Liver (tissue), 9 donors: ENCODE data around the gene DNAJC5. TPM values are rescaled to one million over a fixed set of nuclear protein-coding genes. Genes with fewer than 3 reads are reported as not detected.

Experiments used
- DNase-seq: peaks from one replicate; pipeline ENCODE4 v3.0.0-alpha.2; 2017; ENCODE audit warnings: low spot score
- H3K27ac ChIP-seq, 2 donors: one replicate each; pipeline ENCODE4 v1.7.0; 2013; ENCODE audit warnings: inconsistent platforms in 2 of 2, low read length in 2 of 2, control low read depth in 1 of 2, low read depth in 1 of 2, mild to moderate bottlenecking in 1 of 2
- H3K27me3 ChIP-seq, 4 donors: one replicate each; pipeline versions ENCODE4 v1.6.1 to v1.7.0; 2013; ENCODE audit warnings: low read length in 3 of 4, inconsistent platforms in 1 of 4, mild to moderate bottlenecking in 1 of 4, moderate library complexity in 1 of 4; ENCODE audit not compliant: control insufficient read depth in 4 of 4, insufficient read depth in 4 of 4
- H3K36me3 ChIP-seq, 4 donors: one replicate each; pipeline versions ENCODE4 v1.6.1 to v1.7.0; 2013; ENCODE audit warnings: low read length in 3 of 4, mild to moderate bottlenecking in 3 of 4, low read depth in 1 of 4, moderate library complexity in 1 of 4; ENCODE audit not compliant: control insufficient read depth in 4 of 4, insufficient read depth in 3 of 4
- H3K4me1 ChIP-seq, 4 donors: one replicate each; pipeline versions ENCODE4 v1.6.1 to v1.7.0; 2013; ENCODE audit warnings: low read length in 3 of 4, mild to moderate bottlenecking in 3 of 4, moderate library complexity in 1 of 4; ENCODE audit not compliant: control insufficient read depth in 4 of 4, insufficient read depth in 4 of 4
- H3K4me3 ChIP-seq, 3 donors: one replicate each; pipeline versions ENCODE4 v1.6.1 to v1.7.0; 2013; ENCODE audit warnings: low read length in 3 of 3, control low read depth in 1 of 3, low read depth in 1 of 3, mild to moderate bottlenecking in 1 of 3
- H3K9ac ChIP-seq, 2 donors: one replicate each; pipeline ENCODE4 v1.7.0; 2013; ENCODE audit warnings: low read length in 2 of 2, mild to moderate bottlenecking in 2 of 2, moderate library complexity in 2 of 2, control low read depth in 1 of 2, low read depth in 1 of 2
- H3K9me3 ChIP-seq, 4 donors: one replicate each; pipeline versions ENCODE4 v1.6.1 to v1.7.0; 2013; ENCODE audit warnings: low read length in 3 of 4; ENCODE audit not compliant: control insufficient read depth in 4 of 4
- ATF3 ChIP-seq: IDR thresholded peaks from 2 replicates; pipeline ENCODE4 v1.6.1; 2016; ENCODE audit warnings: antibody characterized with exemption
- CTCF ChIP-seq: fragments of 150-350 bp; IDR thresholded peaks from 2 replicates; pipeline ENCODE4 v1.5.1; 2017; ENCODE audit warnings: improper control_type of control experiment, low read depth, low read length; ENCODE audit not compliant: missing input control
- FOXA1 ChIP-seq: IDR thresholded peaks from 2 replicates; pipeline ENCODE4 v1.6.1; 2016; ENCODE audit warnings: antibody characterized with exemption
- FOXA2 ChIP-seq: IDR thresholded peaks from 2 replicates; pipeline ENCODE4 v1.6.1; 2016; ENCODE audit warnings: antibody characterized with exemption
- GABPA ChIP-seq, 2 donors: IDR thresholded peaks in 1 of 2; conservative IDR thresholded peaks in 1 of 2; 2 replicates each; pipeline ENCODE4 v1.6.1; 2016; ENCODE audit warnings: antibody characterized with exemption in 2 of 2, mild to moderate bottlenecking in 1 of 2, moderate library complexity in 1 of 2
- HNF4A ChIP-seq, 2 donors: conservative IDR thresholded peaks; 2 replicates each; pipeline ENCODE4 v1.6.1; 2016; ENCODE audit warnings: antibody characterized with exemption in 2 of 2, mild to moderate bottlenecking in 2 of 2
- JUND ChIP-seq, 2 donors: IDR thresholded peaks; 2 replicates each; pipeline ENCODE4 v1.6.1; 2016; ENCODE audit warnings: antibody characterized with exemption in 2 of 2
- MAX ChIP-seq: IDR thresholded peaks from 2 replicates; pipeline ENCODE4 v1.6.1; 2016; ENCODE audit warnings: antibody characterized with exemption
- NR2F2 ChIP-seq: IDR thresholded peaks from 2 replicates; pipeline ENCODE4 v1.6.1; 2016; ENCODE audit warnings: antibody characterized with exemption
- RAD21 ChIP-seq, 2 donors: IDR thresholded peaks; 2 replicates each; pipeline ENCODE4 v1.6.1; 2016; ENCODE audit warnings: antibody characterized with exemption in 2 of 2, mild to moderate bottlenecking in 2 of 2
- REST ChIP-seq: IDR thresholded peaks from 2 replicates; pipeline ENCODE4 v1.6.1; 2016; ENCODE audit warnings: antibody characterized with exemption, mild to moderate bottlenecking
- SP1 ChIP-seq: IDR thresholded peaks from 2 replicates; pipeline ENCODE4 v1.6.1; 2018; ENCODE audit warnings: antibody characterized with exemption, mild to moderate bottlenecking
- TAF1 ChIP-seq: conservative IDR thresholded peaks from 2 replicates; pipeline ENCODE4 v1.6.1; 2016; ENCODE audit warnings: antibody characterized with exemption, mild to moderate bottlenecking
- YY1 ChIP-seq: IDR thresholded peaks from 2 replicates; pipeline ENCODE4 v1.6.1; 2016; ENCODE audit warnings: antibody characterized with exemption, mild to moderate bottlenecking
- WGBS: extraction: QIAGEN DNeasy Blood & Tissue Kit; methylation state at CpG from one replicate; pipeline ENCODE4 v1.1.7; 2013; 5-methylcytosine and 5-hydroxymethylcytosine counted together
- polyA plus RNA-seq, 2 donors: library from polyadenylated mRNA; stranded (reverse) in 1 of 2; unstranded in 1 of 2; fragments of 200-250 nt in 1 of 2; fragments of >200 nt in 1 of 2; fragmentation: Nextera tagmentation in 1 of 2; extraction: Ambion mirVana in 1 of 2; gene quantifications; one replicate each; pipeline versions ENCODE4 v1.2.1 to v1.2.3, GENCODE V29; 2013 to 2015
- total RNA-seq, 2 donors: library from RNA; depleted of rRNA; stranded (reverse); fragments of >200 nt; gene quantifications; one replicate each; pipeline ENCODE4 v1.2.3, GENCODE V29; 2014
- donor health status: healthy.
- donor health status: healthy.
- donor health status: healthy.
- donor health status: healthy.
- donor health status: healthy.

The DNAJC5 gene
- total and polyA plus RNA-seq, 4 donors = 8.2 to 28.6 (median 18.7) TPM

- no peak for TF ChIP-seq REST
- TF ChIP-seq ATF3 = no peak
- TF ChIP-seq YY1 = no peak
- no peak for TF ChIP-seq TAF1
- no peak for TF ChIP-seq FOXA1
Observed at GRCh38 chr20:63947638-63948456, 52.9 kb downstream of the DNAJC5 start (continued).

GRCh38 chr20:63950701-63951397 is 55.9 kb downstream of the DNAJC5 start:
- no peak overlapping the region for H3K4me3 ChIP-seq
- peaks cover 0 to 3% (median 0%) of the 10 kb centered on the region in 4 donors for H3K36me3 ChIP-seq
- H3K27me3 ChIP-seq = no peaks in the 10 kb centered on the region
- peak overlapping the region in 1 of 2 donors; percentile 12 for H3K27ac ChIP-seq
- no peak for DNase-seq
- H3K4me1 ChIP-seq = peaks cover 24 to 77% (median 64%) of the 10 kb centered on the region in 4 donors
- no peaks in the 10 kb centered on the region for H3K9me3 ChIP-seq
- H3K9ac ChIP-seq = no peak overlapping the region
- 82% methylated on average over 20 of the region's 20 CpGs for WGBS
- no peak for TF ChIP-seq TAF1
- no peak for TF ChIP-seq FOXA1
- no peak for TF ChIP-seq SP1
- TF ChIP-seq RAD21 (IDR thresholded peaks at IDR 0.05) = no peak
- TF ChIP-seq FOXA2 = no peak
- TF ChIP-seq CTCF = no peak
- no peak for TF ChIP-seq GABPA (IDR thresholded peaks at IDR 0.05 in 1 of 2, conservative IDR thresholded peaks at IDR 0.05 in 1 of 2)
- TF ChIP-seq JUND (IDR thresholded peaks at IDR 0.05) = no peak
- no peak for TF ChIP-seq YY1
- TF ChIP-seq HNF4A (conservative IDR thresholded peaks at IDR 0.05) = no peak
- TF ChIP-seq MAX = no peak
- no peak for TF ChIP-seq ATF3
- TF ChIP-seq NR2F2 = no peak
